ENCODE results near the gene CPLX1. TPM values are rescaled to one million over a fixed set of nuclear protein-coding genes. Genes with fewer than 3 reads are reported as not detected.

CPLX1 gene
- total RNA-seq, 1 experiment from 2014 or later = 14.5 TPM

DNA sequence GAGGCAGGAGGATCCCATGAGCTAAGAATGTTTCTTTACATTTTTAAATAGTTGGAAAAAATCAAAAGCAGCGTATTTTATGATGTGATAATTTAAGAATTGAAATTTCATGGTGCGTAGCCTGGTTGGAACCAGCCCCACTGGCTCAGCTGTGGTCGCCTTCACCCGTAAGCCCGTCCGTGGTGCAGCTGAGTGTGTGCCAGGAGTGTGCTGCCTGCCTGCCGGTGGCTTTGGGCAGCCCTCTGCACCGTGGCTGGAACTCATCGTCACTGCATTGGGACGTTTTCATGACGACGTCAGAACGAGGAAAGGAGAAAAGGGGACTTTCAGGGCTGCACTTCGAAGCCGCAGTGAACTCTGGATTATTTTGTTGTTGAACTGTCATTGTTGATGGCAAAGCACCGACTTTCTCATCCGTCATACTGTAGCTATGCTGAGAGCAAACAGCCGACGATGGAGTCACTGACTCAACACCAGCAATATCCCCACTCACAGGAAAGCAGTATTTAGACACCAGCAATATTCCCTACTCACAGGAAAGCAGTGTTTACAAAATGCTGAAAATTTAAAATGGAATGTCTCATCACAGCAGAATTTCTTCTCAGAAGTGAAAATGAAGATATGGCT is 85.2 kb downstream of the CPLX1 start:
- ChIA-PET RAD21 (ENCODE audit: low non-redundant PET in 1 of 2, low total read pairs in 2 of 2, uncharacterized antibody in 2 of 2, unreplicated experiment in 2 of 2) (no interaction called here), POLR2A (no interaction called here), CTCF (no interaction called here)

DNA sequence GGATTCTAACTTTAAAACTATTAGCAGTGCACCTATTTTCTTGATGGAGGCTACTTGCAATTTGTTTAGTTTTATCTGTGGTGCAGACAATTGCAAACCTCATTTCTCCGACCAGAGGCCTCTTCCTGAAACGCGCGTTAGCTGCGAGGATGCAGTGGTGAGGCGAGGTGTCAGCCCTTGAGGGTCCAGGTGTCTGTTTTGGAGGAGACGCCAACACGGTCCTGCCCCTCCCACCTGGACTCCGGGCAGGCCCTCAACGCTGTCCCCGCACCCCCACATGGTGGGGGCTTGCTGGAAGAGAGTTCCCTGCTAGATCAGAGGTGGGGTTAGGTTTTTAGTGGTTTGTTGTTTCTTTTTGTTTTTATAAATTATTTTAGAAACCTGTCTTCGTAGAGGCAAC is 85.9 kb downstream of the CPLX1 start:
- Histone ChIP-seq H3K27me3 (ENCODE audit: insufficient read depth, low read length) (no peaks in the 10 kb centered on the region), H3K4me3 (replicated peaks in 1 of 2; ENCODE audit: low read depth in 1 of 2, low read length in 2 of 2) (no peak overlapping the region), H3K9me3 (ENCODE audit: control insufficient read depth in 1 of 2, insufficient read depth in 1 of 2, low read depth in 1 of 2, low read length in 2 of 2) (no peaks in the 10 kb centered on the region), H3K4me1 (ENCODE audit: control insufficient read depth in 1 of 2, insufficient read depth in 2 of 2, low read length in 2 of 2) (no peaks in the 10 kb centered on the region), H3K36me3 (ENCODE audit: control insufficient read depth in 1 of 2, insufficient read depth in 2 of 2, low read length in 2 of 2) (peaks cover 0 to 19% of the 10 kb centered on the region in 2 experiments; a peak in 3 of 4 replicates), H2AFZ (ENCODE audit: low read depth, low read length, poor library complexity, severe bottlenecking) (no peak overlapping the region), H3K9me2 (ENCODE audit: insufficient read depth) (no peaks in the 10 kb centered on the region), H3K27ac (ENCODE audit: low read depth, low read length) (no peak overlapping the region), H3K9ac (ENCODE audit: low read length) (no peak overlapping the region), H3K79me2 (ENCODE audit: insufficient read depth, low read length) (no peaks in the 10 kb centered on the region), H3K4me2 (ENCODE audit: low read length) (no peak overlapping the region), H4K20me1 (ENCODE audit: insufficient read depth) (no peaks in the 10 kb centered on the region)
- ChIA-PET RAD21 (ENCODE audit: low non-redundant PET in 1 of 2, low total read pairs in 2 of 2, uncharacterized antibody in 2 of 2, unreplicated experiment in 2 of 2) (no interaction called here), POLR2A (no interaction called here), CTCF (no interaction called here)
- TF ChIP-seq EZH2phosphoT487 (IDR thresholded peaks at IDR 0.05; ENCODE audit: borderline replicate concordance) (no peak), EGR1 (IDR thresholded peaks at IDR 0.05; ENCODE audit: low read depth) (no peak), JUND (IDR thresholded peaks at IDR 0.05) (no peak), YY1 (IDR thresholded peaks at IDR 0.05; ENCODE audit: extremely low read depth, insufficient replicate concordance, low read depth, low read length) (no peak), FOSL1 (IDR thresholded peaks at IDR 0.05; ENCODE audit: low read depth) (no peak), CBX3 (IDR thresholded peaks at IDR 0.05; ENCODE audit: low read depth) (no peak), POLR2AphosphoS5 (IDR thresholded peaks at IDR 0.05; ENCODE audit: low read depth, low read length) (no peak)
- intact Hi-C loops (cut with micrococcal nuclease) = no loop called here
- BruUV-seq (replicated peaks) = no TSS peak
- ATAC-seq (no peak), DNase-seq (ENCODE audit: low read depth, low spot score) (no peak)

More for the DNA sequence above, 85.2 kb downstream of the CPLX1 start:
- Histone ChIP-seq H4K20me1 (ENCODE audit: insufficient read depth) (no peaks in the 10 kb centered on the region), H3K9me2 (ENCODE audit: insufficient read depth) (no peaks in the 10 kb centered on the region), H3K27ac (ENCODE audit: low read depth, low read length) (no peak overlapping the region), H3K4me1 (ENCODE audit: control insufficient read depth in 1 of 2, insufficient read depth in 2 of 2, low read length in 2 of 2) (no peaks in the 10 kb centered on the region), H3K4me3 (replicated peaks in 1 of 2; ENCODE audit: low read depth in 1 of 2, low read length in 2 of 2) (no peak overlapping the region), H3K4me2 (ENCODE audit: low read length) (no peak overlapping the region), H3K9me3 (ENCODE audit: control insufficient read depth in 1 of 2, insufficient read depth in 1 of 2, low read depth in 1 of 2, low read length in 2 of 2) (no peaks in the 10 kb centered on the region), H3K9ac (ENCODE audit: low read length) (no peak overlapping the region), H3K27me3 (ENCODE audit: insufficient read depth, low read length) (no peaks in the 10 kb centered on the region), H3K79me2 (ENCODE audit: insufficient read depth, low read length) (no peaks in the 10 kb centered on the region), H2AFZ (ENCODE audit: low read depth, low read length, poor library complexity, severe bottlenecking) (no peak overlapping the region), H3K36me3 (ENCODE audit: control insufficient read depth in 1 of 2, insufficient read depth in 2 of 2, low read length in 2 of 2) (peaks cover 0 to 14% of the 10 kb centered on the region in 2 experiments; a peak in 3 of 4 replicates)
- BruUV-seq (replicated peaks) = no TSS peak
- DNase-seq (ENCODE audit: low read depth, low spot score) = no peak
- ATAC-seq = no peak
- intact Hi-C loops (cut with micrococcal nuclease) = no loop called here
- no peak for TF ChIP-seq EZH2phosphoT487 (IDR thresholded peaks at IDR 0.05; ENCODE audit: borderline replicate concordance)
- TF ChIP-seq POLR2A (IDR thresholded peaks at IDR 0.05; ENCODE audit: borderline replicate concordance, extremely low read depth, insufficient read depth, insufficient read length) = no peak
- no peak for TF ChIP-seq ELF1 (IDR thresholded peaks at IDR 0.05; ENCODE audit: borderline replicate concordance, low read depth)
- no peak for TF ChIP-seq CBX3 (IDR thresholded peaks at IDR 0.05; ENCODE audit: low read depth)
- TF ChIP-seq, protein P1, sequence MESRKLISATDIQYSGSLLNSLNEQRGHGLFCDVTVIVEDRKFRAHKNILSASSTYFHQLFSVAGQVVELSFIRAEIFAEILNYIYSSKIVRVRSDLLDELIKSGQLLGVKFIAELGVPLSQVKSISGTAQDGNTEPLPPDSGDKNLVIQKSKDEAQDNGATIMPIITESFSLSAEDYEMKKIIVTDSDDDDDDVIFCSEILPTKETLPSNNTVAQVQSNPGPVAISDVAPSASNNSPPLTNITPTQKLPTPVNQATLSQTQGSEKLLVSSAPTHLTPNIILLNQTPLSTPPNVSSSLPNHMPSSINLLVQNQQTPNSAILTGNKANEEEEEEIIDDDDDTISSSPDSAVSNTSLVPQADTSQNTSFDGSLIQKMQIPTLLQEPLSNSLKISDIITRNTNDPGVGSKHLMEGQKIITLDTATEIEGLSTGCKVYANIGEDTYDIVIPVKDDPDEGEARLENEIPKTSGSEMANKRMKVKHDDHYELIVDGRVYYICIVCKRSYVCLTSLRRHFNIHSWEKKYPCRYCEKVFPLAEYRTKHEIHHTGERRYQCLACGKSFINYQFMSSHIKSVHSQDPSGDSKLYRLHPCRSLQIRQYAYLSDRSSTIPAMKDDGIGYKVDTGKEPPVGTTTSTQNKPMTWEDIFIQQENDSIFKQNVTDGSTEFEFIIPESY (IDR thresholded peaks at IDR 0.05; ENCODE audit: extremely low read depth, insufficient replicate concordance, low read length) = no peak
- TF ChIP-seq ZFX (IDR thresholded peaks at IDR 0.05) = no peak
